H9 (cell line): ENCODE results near the gene PSMC1. TPM values are rescaled to one million over a fixed set of nuclear protein-coding genes. Genes with fewer than 3 reads are reported as not detected.

ENCODE experiments used
- DNase-seq: peaks from one replicate; pipeline ENCODE4 v3.0.0-alpha.2; 2017
- H2AFZ ChIP-seq: one replicate; pipeline ENCODE4 v1.6.1; 2013; ENCODE audit warnings: mild to moderate bottlenecking, low read length, control low read depth, moderate library complexity
- H2AK5ac ChIP-seq: 2 replicates; pipeline ENCODE4 v1.6.1; 2013; ENCODE audit warnings: low read length, control low read depth, mixed read lengths; ENCODE audit not compliant: insufficient read length
- H2BK120ac ChIP-seq: one replicate; pipeline ENCODE4 v1.6.1; 2013; ENCODE audit warnings: low read depth, mild to moderate bottlenecking, low read length, control low read depth, inconsistent platforms; ENCODE audit not compliant: poor library complexity, severe bottlenecking
- H2BK12ac ChIP-seq: 2 replicates; pipeline ENCODE4 v1.6.1; 2013; ENCODE audit warnings: low read length, control low read depth, mixed read lengths, low read depth; ENCODE audit not compliant: insufficient read length
- H2BK15ac ChIP-seq: 2 replicates; pipeline ENCODE4 v1.6.1; 2013; ENCODE audit warnings: low read depth, low read length, control low read depth
- H2BK20ac ChIP-seq: one replicate; pipeline ENCODE4 v1.6.1; 2013; ENCODE audit warnings: low read depth, mild to moderate bottlenecking, low read length, control low read depth, inconsistent platforms; ENCODE audit not compliant: poor library complexity, severe bottlenecking
- H2BK5ac ChIP-seq: 2 replicates; pipeline ENCODE4 v1.6.1; 2013; ENCODE audit warnings: low read length, control low read depth, mixed read lengths; ENCODE audit not compliant: insufficient read length
- H3K14ac ChIP-seq: 2 replicates; pipeline ENCODE4 v1.6.1; 2013; ENCODE audit warnings: low read length, control low read depth; ENCODE audit not compliant: insufficient read depth
- H3K18ac ChIP-seq: 2 replicates; pipeline ENCODE4 v1.6.1; 2013; ENCODE audit warnings: low read depth, mild to moderate bottlenecking, mixed read lengths, low read length, control low read depth; ENCODE audit not compliant: insufficient read length
- H3K23ac ChIP-seq: 2 replicates; pipeline ENCODE4 v1.6.1; 2013; ENCODE audit warnings: low read length, control low read depth, mixed read lengths, low read depth; ENCODE audit not compliant: insufficient read length
- H3K23me2 ChIP-seq: 2 replicates; pipeline ENCODE4 v1.6.1; 2013; ENCODE audit warnings: low read depth, mild to moderate bottlenecking, mixed read lengths, low read length, control low read depth; ENCODE audit not compliant: insufficient read length, poor library complexity, severe bottlenecking
- H3K27ac ChIP-seq: 2 replicates; pipeline ENCODE4 v1.5.1; 2013; ENCODE audit warnings: low read length, control low read depth, mixed read lengths, low read depth; ENCODE audit not compliant: insufficient read length
- H3K27me3 ChIP-seq: 2 replicates; pipeline ENCODE4 v1.6.1; 2013; ENCODE audit warnings: low read length, control low read depth, inconsistent platforms; ENCODE audit not compliant: insufficient read depth
- H3K4ac ChIP-seq: 2 replicates; pipeline ENCODE4 v1.6.1; 2013; ENCODE audit warnings: low read depth, mild to moderate bottlenecking, control low read depth, inconsistent platforms, low read length, moderate library complexity
- H3K4me1 ChIP-seq: 2 replicates; pipeline ENCODE4 v1.6.1; 2013; ENCODE audit warnings: low read length, control low read depth, inconsistent platforms; ENCODE audit not compliant: insufficient read depth
- H3K4me2 ChIP-seq: 2 replicates; pipeline ENCODE4 v1.6.1; 2013; ENCODE audit warnings: low read length, control low read depth, mixed read lengths; ENCODE audit not compliant: insufficient read length, insufficient read depth
- H3K56ac ChIP-seq: 2 replicates; pipeline ENCODE4 v1.6.1; 2013; ENCODE audit warnings: low read depth, mild to moderate bottlenecking, mixed read lengths, low read length, control low read depth; ENCODE audit not compliant: insufficient read length
- H3K79me1 ChIP-seq: 2 replicates; pipeline ENCODE4 v1.6.1; 2013; ENCODE audit warnings: low read depth, mild to moderate bottlenecking, moderate library complexity, low read length, control low read depth, inconsistent platforms; ENCODE audit not compliant: insufficient read depth, poor library complexity, severe bottlenecking
- H3K79me2 ChIP-seq: 2 replicates; pipeline ENCODE4 v1.6.1; 2013; ENCODE audit warnings: low read length, control low read depth, inconsistent platforms; ENCODE audit not compliant: insufficient read depth
- H3K9ac ChIP-seq: 2 replicates; pipeline ENCODE4 v1.6.1; 2013; ENCODE audit warnings: low read length, control low read depth, mixed read lengths; ENCODE audit not compliant: insufficient read length; ENCODE audit errors: extremely low read depth
- H3K9me3 ChIP-seq: one replicate; pipeline ENCODE4 v1.6.1; 2013; ENCODE audit warnings: low read depth, low read length, inconsistent platforms; ENCODE audit not compliant: control insufficient read depth
- H3T11ph ChIP-seq: one replicate; pipeline ENCODE4 v1.6.1; 2013; ENCODE audit warnings: mild to moderate bottlenecking, low read length, control low read depth, inconsistent platforms
- H4K20me1 ChIP-seq: one replicate; pipeline ENCODE4 v1.6.1; 2013; ENCODE audit not compliant: control insufficient read depth, insufficient read length, insufficient read depth
- H4K5ac ChIP-seq: 2 replicates; pipeline ENCODE4 v1.6.1; 2013; ENCODE audit warnings: low read depth, mild to moderate bottlenecking, mixed read lengths, low read length, control low read depth; ENCODE audit not compliant: insufficient read length
- H4K8ac ChIP-seq: replicated peaks from 2 replicates; pipeline ENCODE4 v1.6.1; 2013; ENCODE audit warnings: low read length, control low read depth, mixed read lengths, low read depth; ENCODE audit not compliant: insufficient read length
- H4K91ac ChIP-seq: 2 replicates; pipeline ENCODE4 v1.6.1; 2013; ENCODE audit warnings: low read depth, mild to moderate bottlenecking, moderate library complexity, mixed read lengths, low read length, control low read depth; ENCODE audit not compliant: insufficient read length
- H3K27ac Mint-ChIP-seq, 3 experiments: 2 replicates in 2 of 3; 3 replicates in 1 of 3; pipeline ENCODE4 v1.8.0; 2020 to 2021; ENCODE audit warnings: mixed read lengths in 3 of 3, mild to moderate bottlenecking in 1 of 3, moderate library complexity in 1 of 3
- H3K27me3 Mint-ChIP-seq: 2 replicates; pipeline ENCODE4 v1.8.0; 2021; ENCODE audit warnings: low read depth, mild to moderate bottlenecking, moderate library complexity, mixed read lengths
- H3K36me3 Mint-ChIP-seq, 3 experiments: 2 replicates in 2 of 3; 3 replicates in 1 of 3; pipeline ENCODE4 v1.8.0; 2020 to 2021; ENCODE audit warnings: low read depth in 3 of 3, mixed read lengths in 3 of 3; ENCODE audit not compliant: insufficient read depth in 1 of 3
- H3K4me1 Mint-ChIP-seq, 2 experiments: 2 replicates each; pipeline ENCODE4 v1.8.0; 2020; ENCODE audit warnings: mixed read lengths in 2 of 2
- H3K4me3 Mint-ChIP-seq, 2 experiments: 2 replicates in 1 of 2; 3 replicates in 1 of 2; pipeline ENCODE4 v1.8.0; 2020 to 2021; ENCODE audit warnings: mild to moderate bottlenecking in 2 of 2, mixed read lengths in 2 of 2, moderate library complexity in 1 of 2
- H3K9me3 Mint-ChIP-seq, 2 experiments: 2 replicates in 1 of 2; 3 replicates in 1 of 2; pipeline ENCODE4 v1.8.0; 2020; ENCODE audit warnings: mild to moderate bottlenecking in 2 of 2, mixed read lengths in 2 of 2, moderate library complexity in 1 of 2
- CTCF ChIP-seq: fragments of 200-600 bp; sonication (generic); conservative IDR thresholded peaks from 3 replicates; pipeline ENCODE4 v1.8.0; 2021; ENCODE audit warnings: antibody characterized with exemption, mild to moderate bottlenecking
- WGBS: extraction: QIAGEN DNeasy Blood & Tissue Kit; methylation state at CpG from one replicate; pipeline ENCODE4 v1.1.7; 2013; ENCODE audit warnings: missing lambda C conversion rate, low lambda C conversion rate, mixed read lengths; ENCODE audit not compliant: insufficient read length; ENCODE audit errors: extremely low coverage; 5-methylcytosine and 5-hydroxymethylcytosine counted together
- total RNA-seq: library from RNA; stranded (reverse); gene quantifications from 2 replicates; pipeline ENCODE4 v1.2.1, GENCODE V29; 2021

The PSMC1 gene
- total RNA-seq, 1 experiment from 2014 or later = 113 TPM

- peaks cover 30 to 39% of the 10 kb centered on the region in 2 experiments for H3K9me3 Mint-ChIP-seq
- peaks cover 18% of the 10 kb centered on the region for H3K27me3 Mint-ChIP-seq
- Histone ChIP-seq H3K9ac (no peak overlapping the region), H2BK20ac (no peak overlapping the region), H4K5ac (no peak overlapping the region), H3T11ph (no peak overlapping the region), H3K23ac (no peak overlapping the region), H2BK5ac (no peak overlapping the region), H3K9me3 (no peaks in the 10 kb centered on the region), H3K23me2 (no peaks in the 10 kb centered on the region), H3K27me3 (no peaks in the 10 kb centered on the region), H3K79me2 (no peaks in the 10 kb centered on the region), H3K4me2 (no peak overlapping the region), H3K79me1 (no peaks in the 10 kb centered on the region), H2BK120ac (no peak overlapping the region), H4K91ac (no peak overlapping the region), H4K20me1 (no peaks in the 10 kb centered on the region), H2AFZ (no peak overlapping the region), H2BK12ac (no peak overlapping the region), H4K8ac (no peak overlapping the region), H3K14ac (no peak overlapping the region), H2AK5ac (no peak overlapping the region), H3K27ac (no peak overlapping the region), H3K4ac (no peak overlapping the region), H3K56ac (no peak overlapping the region), H2BK15ac (no peak overlapping the region), H3K4me1 (no peaks in the 10 kb centered on the region), H3K18ac (no peak overlapping the region)
- peaks cover 7 to 15% (median 13%) of the 10 kb centered on the region in 3 experiments; a peak in 4 of 7 replicates for H3K36me3 Mint-ChIP-seq
- H3K4me1 Mint-ChIP-seq = no peaks in the 10 kb centered on the region
- DNase-seq = no peak
- H3K4me3 Mint-ChIP-seq = no peak overlapping the region
- no peak for TF ChIP-seq CTCF
- no peak overlapping the region for H3K27ac Mint-ChIP-seq
- WGBS = no CpG with 5 or more reads among the region's 7 CpGs
Measured at GRCh38 chr14:90213099-90213748, 43.1 kb upstream of the PSMC1 start.
